Activated T-cell treated with anti-CD3 and anti-CD28 coated beads for 1 hour (primary cell): ENCODE measurements around the gene DICER1.

Source experiments
- DNase-seq: peaks from one replicate; pipeline ENCODE4 v3.0.0-alpha.2; 2020; ENCODE audit warnings: low read depth

Gene DICER1

GRCh38 chr14:95122621-95122945 is 34.7 kb downstream of the DICER1 start:
- no peak for DNase-seq

- DNase-seq: no peak
Measured at GRCh38 chr14:95121911-95122620, 35.3 kb downstream of the DICER1 start.

GRCh38 chr14:95119336-95119735 is 38.0 kb downstream of the DICER1 start:
- DNase-seq: no peak

- no peak for DNase-seq
Measured at GRCh38 chr14:95117937-95118721, 39.2 kb downstream of the DICER1 start.

GRCh38 chr14:95113476-95113875 is 43.9 kb downstream of the DICER1 start:
- no peak for DNase-seq

- no peak for DNase-seq
Measured at GRCh38 chr14:95111507-95112164, 45.7 kb downstream of the DICER1 start.

GRCh38 chr14:95110178-95110577 is 47.2 kb downstream of the DICER1 start:
- no peak for DNase-seq

- DNase-seq: no peak
Measured at GRCh38 chr14:95107711-95108110, 49.6 kb downstream of the DICER1 start.

- no peak for DNase-seq
Measured at GRCh38 chr14:95106971-95107370, 50.4 kb downstream of the DICER1 start.

- no peak for DNase-seq
Measured at GRCh38 chr14:95104911-95105310, 52.4 kb downstream of the DICER1 start.

GRCh38 chr14:95102680-95103044 is 54.7 kb downstream of the DICER1 start:
- no peak for DNase-seq

- DNase-seq: no peak
Measured at GRCh38 chr14:95101736-95102679, 55.3 kb downstream of the DICER1 start.

- DNase-seq: peak; percentile 6
Measured at GRCh38 chr14:95098984-95099599, 58.2 kb downstream of the DICER1 start.

- no peak for DNase-seq
Measured at GRCh38 chr14:95097385-95097784, 59.9 kb downstream of the DICER1 start.

- no peak for DNase-seq
Measured at GRCh38 chr14:95096476-95096875, 60.9 kb downstream of the DICER1 start.

- no peak for DNase-seq
Measured at GRCh38 chr14:95095996-95096395, 61.3 kb downstream of the DICER1 start.

- DNase-seq: no peak
Measured at GRCh38 chr14:95092723-95093122, 64.6 kb downstream of the DICER1 start.

GRCh38 chr14:95091581-95091980 is 65.7 kb downstream of the DICER1 start:
- no peak for DNase-seq

GRCh38 chr14:95088665-95089064 is 68.7 kb downstream of the DICER1 start:
- no peak for DNase-seq

GRCh38 chr14:95087619-95088018 is 69.7 kb downstream of the DICER1 start:
- no peak for DNase-seq

- DNase-seq: no peak
Measured at GRCh38 chr14:95085321-95085720, 72.0 kb downstream of the DICER1 start.

GRCh38 chr14:95078867-95079266 is 78.5 kb downstream of the DICER1 start:
- no peak for DNase-seq
